PFSK-1 (cell line): ENCODE measurements around the gene CNTN5.

Experiments
- POLR2AphosphoS5 ChIP-seq: IDR thresholded peaks from 2 replicates; pipeline ENCODE4 v1.6.1; 2012; ENCODE audit warnings: low read depth, mild to moderate bottlenecking, control low read depth, low read length, moderate library complexity
- REST ChIP-seq, 2 experiments: IDR thresholded peaks; 2 replicates each; pipeline versions ENCODE4 v1.6.1 to v1.8.0; 2011 to 2012; ENCODE audit warnings: low read depth in 2 of 2, low read length in 2 of 2, control low read depth in 1 of 2, inconsistent platforms in 1 of 2, mild to moderate bottlenecking in 1 of 2, moderate library complexity in 1 of 2; ENCODE audit not compliant: insufficient read depth in 1 of 2

DNA sequence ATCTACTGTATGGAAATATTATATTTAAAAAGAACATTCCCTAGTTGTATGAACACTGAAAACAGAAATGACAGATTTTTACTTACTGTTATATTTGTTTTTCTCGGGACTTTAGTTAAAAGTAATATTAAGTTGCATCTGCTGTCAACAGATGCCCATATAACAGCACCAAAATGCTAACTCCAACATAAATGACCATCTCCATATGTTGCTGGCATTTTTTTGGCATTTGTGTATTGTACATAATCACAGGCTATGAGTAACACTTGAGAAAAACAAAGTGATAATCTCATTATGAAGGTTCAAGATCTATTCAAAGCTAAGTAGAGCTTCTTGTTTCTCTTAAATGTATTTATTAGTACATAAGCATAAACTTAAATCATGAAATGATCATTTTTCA lies 172.0 kb downstream of the CNTN5 start:
- no peak for TF ChIP-seq POLR2AphosphoS5
- TF ChIP-seq REST (IDR thresholded peaks at IDR 0.05; ENCODE audit: insufficient read depth in 1 of 2, low read depth in 2 of 2, low read length in 2 of 2) = no peak
